Body of pancreas (tissue), 4 donors: ENCODE measurements around the gene NAA40.

Experiments used
- POLR2A ChIP-seq, 3 donors: fragments of 450-650 bp; IDR thresholded peaks; one replicate each; pipeline ENCODE4 v1.6.1; 2016; ENCODE audit warnings: antibody characterized with exemption in 3 of 3, mild to moderate bottlenecking in 2 of 3
- TF ChIP-seq, protein P1 (sequence below), 7 experiments: fragments of 450-650 bp in 4 of 7; fragments of 200-600 bp in 3 of 7; sonication (generic) in 3 of 7; IDR thresholded peaks; one replicate each; pipeline ENCODE4 v1.5.1; 2016 to 2019; ENCODE audit warnings: antibody characterized with exemption in 7 of 7

- TF ChIP-seq, protein P1, sequence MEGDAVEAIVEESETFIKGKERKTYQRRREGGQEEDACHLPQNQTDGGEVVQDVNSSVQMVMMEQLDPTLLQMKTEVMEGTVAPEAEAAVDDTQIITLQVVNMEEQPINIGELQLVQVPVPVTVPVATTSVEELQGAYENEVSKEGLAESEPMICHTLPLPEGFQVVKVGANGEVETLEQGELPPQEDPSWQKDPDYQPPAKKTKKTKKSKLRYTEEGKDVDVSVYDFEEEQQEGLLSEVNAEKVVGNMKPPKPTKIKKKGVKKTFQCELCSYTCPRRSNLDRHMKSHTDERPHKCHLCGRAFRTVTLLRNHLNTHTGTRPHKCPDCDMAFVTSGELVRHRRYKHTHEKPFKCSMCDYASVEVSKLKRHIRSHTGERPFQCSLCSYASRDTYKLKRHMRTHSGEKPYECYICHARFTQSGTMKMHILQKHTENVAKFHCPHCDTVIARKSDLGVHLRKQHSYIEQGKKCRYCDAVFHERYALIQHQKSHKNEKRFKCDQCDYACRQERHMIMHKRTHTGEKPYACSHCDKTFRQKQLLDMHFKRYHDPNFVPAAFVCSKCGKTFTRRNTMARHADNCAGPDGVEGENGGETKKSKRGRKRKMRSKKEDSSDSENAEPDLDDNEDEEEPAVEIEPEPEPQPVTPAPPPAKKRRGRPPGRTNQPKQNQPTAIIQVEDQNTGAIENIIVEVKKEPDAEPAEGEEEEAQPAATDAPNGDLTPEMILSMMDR (IDR thresholded peaks at IDR 0.05) = no peak
- no peak for TF ChIP-seq POLR2A (IDR thresholded peaks at IDR 0.05)
Measured at GRCh38 chr11:63979426-63979825, 40.6 kb downstream of the NAA40 start.
